ENCODE data around the gene HPS1. TPM values are rescaled to one million over a fixed set of nuclear protein-coding genes. Genes with fewer than 3 reads are reported as not detected.

The HPS1 gene
- polyA plus RNA-seq, 10 donors: 12.2 to 22.5 (median 16.5) TPM

- no peak for DNase-seq
These were observed 51.8 kb downstream of the HPS1 start for GRCh38 chr10:98394851-98395440.

GRCh38 chr10:98391578-98391991 lies 55.1 kb downstream of the HPS1 start:
- DNase-seq: peak in 1 of 3 donors; percentile 61

GRCh38 chr10:98391065-98391464 lies 55.7 kb downstream of the HPS1 start:
- no peak for DNase-seq

GRCh38 chr10:98390406-98390805 lies 56.3 kb downstream of the HPS1 start:
- DNase-seq: no peak

- DNase-seq: no peak
These were observed 57.3 kb downstream of the HPS1 start for GRCh38 chr10:98389398-98389797.

GRCh38 chr10:98388101-98388655 lies 58.6 kb downstream of the HPS1 start:
- DNase-seq: peak in 1 of 3 donors; percentile 28

- no peak for DNase-seq
These were observed 62.1 kb downstream of the HPS1 start for GRCh38 chr10:98384531-98385133.

GRCh38 chr10:98383869-98384268 lies 62.9 kb downstream of the HPS1 start:
- DNase-seq: no peak

- peak in 1 of 3 donors; percentile 41 for DNase-seq
These were observed 63.5 kb downstream of the HPS1 start for GRCh38 chr10:98383134-98383667.

GRCh38 chr10:98382691-98383101 lies 64.0 kb downstream of the HPS1 start:
- DNase-seq: no peak

- no peak for DNase-seq
These were observed 66.0 kb downstream of the HPS1 start for GRCh38 chr10:98380493-98381339.

- no peak for DNase-seq
These were observed 68.0 kb downstream of the HPS1 start for GRCh38 chr10:98378722-98379121.

- DNase-seq: no peak
These were observed 69.2 kb downstream of the HPS1 start for GRCh38 chr10:98377536-98377935.

GRCh38 chr10:98377001-98377400 lies 69.7 kb downstream of the HPS1 start:
- no peak for DNase-seq

- no peak for DNase-seq
These were observed 70.2 kb downstream of the HPS1 start for GRCh38 chr10:98376485-98376884.

- peak in 1 of 3 donors; percentile 42 for DNase-seq
These were observed 72.3 kb downstream of the HPS1 start for GRCh38 chr10:98374217-98374985.

- no peak for DNase-seq
These were observed 73.3 kb downstream of the HPS1 start for GRCh38 chr10:98373260-98374040.

- no peak for DNase-seq
These were observed 75.6 kb downstream of the HPS1 start for GRCh38 chr10:98370831-98371820.

GRCh38 chr10:98369801-98370200 lies 76.9 kb downstream of the HPS1 start:
- DNase-seq: no peak

Data from muscle of back (tissue), 11 donors.